Measurements from ENCODE around the gene COL6A3. TPM values are rescaled to one million over a fixed set of nuclear protein-coding genes. Genes with fewer than 3 reads are reported as not detected.

Gene COL6A3
- total RNA-seq, 1 donor from 2014 or later: 119 TPM

GRCh38 chr2:237276716-237277490 is 137.1 kb downstream of the COL6A3 start:
- no peaks in the 10 kb centered on the region for H3K4me1 ChIP-seq
- no peaks in the 10 kb centered on the region for H3K9me3 ChIP-seq
- DNase-seq: no peak
- H3K27me3 ChIP-seq: no peaks in the 10 kb centered on the region
- no peak for ATAC-seq
- no peak overlapping the region for H3K4me3 ChIP-seq
- no peaks in the 10 kb centered on the region for H3K36me3 ChIP-seq
- H3K27ac ChIP-seq: no peak overlapping the region
- no peak for TF ChIP-seq CTCF (IDR thresholded peaks at IDR 0.05)
- intact Hi-C loops (cut with DNase I): no loop called here

Other genes with a start within 250 kb of the COL6A3 start
- 423 TPM for gene MLPH, start 73.1 kb upstream of the COL6A3 start, total RNA-seq
- gene PRLH, start 152.4 kb upstream of the COL6A3 start, total RNA-seq: not detected
- 50.9 TPM for gene RAB17, start 176.6 kb upstream of the COL6A3 start, total RNA-seq
- 178 TPM for gene LRRFIP1, start 213.4 kb upstream of the COL6A3 start, total RNA-seq

All from upper lobe of right lung (tissue), 1 donor.